Fibroblast of mammary gland (primary cell): Measurements from ENCODE around the gene MT1B.

Experiments used
- DNase-seq: peaks from one replicate; pipeline ENCODE4 v3.0.0-alpha.2; 2010; ENCODE audit warnings: low read depth
- H3K4me3 ChIP-seq: 2 replicates; pipeline ENCODE4 v1.5.1; 2011; ENCODE audit warnings: low read depth, mild to moderate bottlenecking, low read length, moderate library complexity; ENCODE audit not compliant: control insufficient read depth
- TF ChIP-seq, protein P1 (sequence below): conservative IDR thresholded peaks from 2 replicates; pipeline ENCODE4 v1.5.1; 2011; ENCODE audit warnings: low read depth, low read length, inconsistent platforms; ENCODE audit not compliant: control insufficient read depth, insufficient read depth

MT1B gene

DNA sequence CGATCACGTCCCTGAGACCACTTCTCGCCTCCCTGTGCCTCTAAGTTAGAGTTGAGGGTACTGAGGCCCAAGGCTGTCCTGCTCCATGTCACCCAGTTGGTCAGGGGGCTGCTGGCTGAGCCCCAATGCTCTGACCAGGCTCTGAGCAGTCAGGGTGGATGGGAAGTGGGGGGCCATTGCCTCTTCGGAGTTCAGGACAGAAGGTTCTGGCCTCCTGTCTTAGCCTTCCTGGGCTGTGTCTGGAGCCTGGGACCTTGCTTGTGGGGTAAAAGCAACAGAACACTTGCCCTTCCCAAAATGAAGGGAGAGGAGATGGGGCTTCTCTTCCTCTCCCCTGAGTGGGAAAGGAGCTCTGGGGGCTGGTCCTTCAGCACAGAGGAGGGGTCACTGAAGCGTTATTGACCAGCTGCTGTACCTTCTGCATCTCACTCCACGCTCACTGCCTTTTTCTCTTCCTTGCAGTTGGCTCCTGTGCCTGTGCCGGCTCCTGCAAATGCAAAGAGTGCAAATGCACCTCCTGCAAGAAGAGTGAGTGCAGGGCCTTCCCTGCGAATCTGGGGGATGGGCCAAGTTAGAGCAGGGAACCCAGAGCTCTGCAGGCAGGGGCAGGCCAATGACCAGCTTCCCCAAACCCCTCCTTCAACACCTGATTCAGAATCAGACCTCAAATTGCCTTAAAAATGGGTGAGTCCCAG, 31.2 kb downstream of the MT1B start:
- H3K4me3 ChIP-seq, result peak overlapping the region; percentile 72
- no peak for DNase-seq
- TF ChIP-seq, protein P1, sequence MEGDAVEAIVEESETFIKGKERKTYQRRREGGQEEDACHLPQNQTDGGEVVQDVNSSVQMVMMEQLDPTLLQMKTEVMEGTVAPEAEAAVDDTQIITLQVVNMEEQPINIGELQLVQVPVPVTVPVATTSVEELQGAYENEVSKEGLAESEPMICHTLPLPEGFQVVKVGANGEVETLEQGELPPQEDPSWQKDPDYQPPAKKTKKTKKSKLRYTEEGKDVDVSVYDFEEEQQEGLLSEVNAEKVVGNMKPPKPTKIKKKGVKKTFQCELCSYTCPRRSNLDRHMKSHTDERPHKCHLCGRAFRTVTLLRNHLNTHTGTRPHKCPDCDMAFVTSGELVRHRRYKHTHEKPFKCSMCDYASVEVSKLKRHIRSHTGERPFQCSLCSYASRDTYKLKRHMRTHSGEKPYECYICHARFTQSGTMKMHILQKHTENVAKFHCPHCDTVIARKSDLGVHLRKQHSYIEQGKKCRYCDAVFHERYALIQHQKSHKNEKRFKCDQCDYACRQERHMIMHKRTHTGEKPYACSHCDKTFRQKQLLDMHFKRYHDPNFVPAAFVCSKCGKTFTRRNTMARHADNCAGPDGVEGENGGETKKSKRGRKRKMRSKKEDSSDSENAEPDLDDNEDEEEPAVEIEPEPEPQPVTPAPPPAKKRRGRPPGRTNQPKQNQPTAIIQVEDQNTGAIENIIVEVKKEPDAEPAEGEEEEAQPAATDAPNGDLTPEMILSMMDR, result no peak

DNA sequence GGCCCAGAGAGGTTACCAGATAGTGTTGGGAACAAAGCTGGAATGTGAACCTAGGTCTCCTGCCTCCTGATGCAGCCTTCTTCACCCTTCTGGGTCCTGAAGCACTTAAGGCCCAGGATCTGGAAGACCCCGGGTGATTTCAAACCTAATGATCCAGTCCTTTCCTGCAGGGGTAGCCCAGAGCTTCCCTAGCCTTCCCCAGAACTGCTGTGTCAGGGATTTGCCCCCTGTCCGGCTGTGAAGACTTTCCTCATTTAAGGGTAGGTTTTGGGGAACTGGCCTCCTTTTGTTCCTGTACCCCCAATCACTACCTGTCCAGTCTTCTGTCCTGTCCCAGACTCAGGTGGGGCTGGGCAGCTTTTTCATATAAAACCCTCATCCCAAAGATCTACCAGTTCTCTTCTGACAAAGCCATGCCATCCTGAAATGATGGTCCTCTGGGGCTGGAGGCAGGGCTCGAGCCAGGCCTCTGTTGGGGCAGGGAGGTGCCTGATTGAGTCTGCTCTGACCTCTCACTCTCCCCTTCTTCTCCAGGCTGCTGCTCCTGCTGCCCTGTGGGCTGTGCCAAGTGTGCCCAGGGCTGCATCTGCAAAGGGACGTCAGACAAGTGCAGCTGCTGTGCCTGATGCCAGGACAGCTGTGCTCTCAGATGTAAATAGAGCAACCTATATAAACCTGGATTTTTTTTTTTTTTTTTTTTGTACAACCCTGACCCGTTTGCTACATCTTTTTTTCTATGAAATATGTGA, 31.9 kb downstream of the MT1B start:
- TF ChIP-seq, protein P1, result peak; percentile 1
- H3K4me3 ChIP-seq, result peak overlapping the region; percentile 72
- no peak for DNase-seq

- no peak for DNase-seq
- H3K4me3 ChIP-seq, result no peak overlapping the region
- TF ChIP-seq, protein P1, result no peak
Observed at GRCh38 chr16:56684256-56684925, 32.7 kb downstream of the MT1B start.

GRCh38 chr16:56684926-56685590, 33.4 kb downstream of the MT1B start:
- TF ChIP-seq, protein P1, result no peak
- no peak for DNase-seq
- H3K4me3 ChIP-seq, result no peak overlapping the region

- TF ChIP-seq, protein P1, result no peak
- no peak overlapping the region for H3K4me3 ChIP-seq
- no peak for DNase-seq
Observed at GRCh38 chr16:56686758-56687157, 35.1 kb downstream of the MT1B start.

GRCh38 chr16:56688762-56689161, 37.1 kb downstream of the MT1B start:
- DNase-seq, result peak; percentile 40
- TF ChIP-seq, protein P1, result no peak
- H3K4me3 ChIP-seq, result no peak overlapping the region
